Measurements from ENCODE around the gene LRRC10.

DNA sequence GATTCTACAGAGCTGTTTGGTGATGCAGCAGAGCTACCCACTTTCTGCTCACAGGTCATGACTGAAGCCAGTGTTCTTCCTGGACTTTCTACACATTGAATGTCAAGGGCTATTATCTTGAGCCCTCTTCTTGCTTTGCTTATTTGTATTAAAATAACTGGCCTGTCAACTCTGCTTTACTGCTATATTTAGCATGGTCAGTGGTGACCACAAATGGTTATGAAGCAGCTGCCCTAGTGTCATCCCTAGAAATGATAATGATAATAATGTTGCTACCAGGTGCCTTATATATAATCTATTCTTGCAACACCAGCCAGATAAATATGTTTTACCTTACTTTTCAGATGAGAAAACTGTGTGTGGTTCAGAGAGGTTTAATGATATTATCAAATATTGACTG, 2.6 kb upstream of the LRRC10 start:
- TF ChIP-seq, protein P1, sequence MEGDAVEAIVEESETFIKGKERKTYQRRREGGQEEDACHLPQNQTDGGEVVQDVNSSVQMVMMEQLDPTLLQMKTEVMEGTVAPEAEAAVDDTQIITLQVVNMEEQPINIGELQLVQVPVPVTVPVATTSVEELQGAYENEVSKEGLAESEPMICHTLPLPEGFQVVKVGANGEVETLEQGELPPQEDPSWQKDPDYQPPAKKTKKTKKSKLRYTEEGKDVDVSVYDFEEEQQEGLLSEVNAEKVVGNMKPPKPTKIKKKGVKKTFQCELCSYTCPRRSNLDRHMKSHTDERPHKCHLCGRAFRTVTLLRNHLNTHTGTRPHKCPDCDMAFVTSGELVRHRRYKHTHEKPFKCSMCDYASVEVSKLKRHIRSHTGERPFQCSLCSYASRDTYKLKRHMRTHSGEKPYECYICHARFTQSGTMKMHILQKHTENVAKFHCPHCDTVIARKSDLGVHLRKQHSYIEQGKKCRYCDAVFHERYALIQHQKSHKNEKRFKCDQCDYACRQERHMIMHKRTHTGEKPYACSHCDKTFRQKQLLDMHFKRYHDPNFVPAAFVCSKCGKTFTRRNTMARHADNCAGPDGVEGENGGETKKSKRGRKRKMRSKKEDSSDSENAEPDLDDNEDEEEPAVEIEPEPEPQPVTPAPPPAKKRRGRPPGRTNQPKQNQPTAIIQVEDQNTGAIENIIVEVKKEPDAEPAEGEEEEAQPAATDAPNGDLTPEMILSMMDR (IDR thresholded peaks at IDR 0.05; ENCODE audit: insufficient read depth, low read length): no peak
- no peak for TF ChIP-seq POLR2AphosphoS5 (IDR thresholded peaks at IDR 0.05; ENCODE audit: low read depth)
- TF ChIP-seq, protein P2, sequence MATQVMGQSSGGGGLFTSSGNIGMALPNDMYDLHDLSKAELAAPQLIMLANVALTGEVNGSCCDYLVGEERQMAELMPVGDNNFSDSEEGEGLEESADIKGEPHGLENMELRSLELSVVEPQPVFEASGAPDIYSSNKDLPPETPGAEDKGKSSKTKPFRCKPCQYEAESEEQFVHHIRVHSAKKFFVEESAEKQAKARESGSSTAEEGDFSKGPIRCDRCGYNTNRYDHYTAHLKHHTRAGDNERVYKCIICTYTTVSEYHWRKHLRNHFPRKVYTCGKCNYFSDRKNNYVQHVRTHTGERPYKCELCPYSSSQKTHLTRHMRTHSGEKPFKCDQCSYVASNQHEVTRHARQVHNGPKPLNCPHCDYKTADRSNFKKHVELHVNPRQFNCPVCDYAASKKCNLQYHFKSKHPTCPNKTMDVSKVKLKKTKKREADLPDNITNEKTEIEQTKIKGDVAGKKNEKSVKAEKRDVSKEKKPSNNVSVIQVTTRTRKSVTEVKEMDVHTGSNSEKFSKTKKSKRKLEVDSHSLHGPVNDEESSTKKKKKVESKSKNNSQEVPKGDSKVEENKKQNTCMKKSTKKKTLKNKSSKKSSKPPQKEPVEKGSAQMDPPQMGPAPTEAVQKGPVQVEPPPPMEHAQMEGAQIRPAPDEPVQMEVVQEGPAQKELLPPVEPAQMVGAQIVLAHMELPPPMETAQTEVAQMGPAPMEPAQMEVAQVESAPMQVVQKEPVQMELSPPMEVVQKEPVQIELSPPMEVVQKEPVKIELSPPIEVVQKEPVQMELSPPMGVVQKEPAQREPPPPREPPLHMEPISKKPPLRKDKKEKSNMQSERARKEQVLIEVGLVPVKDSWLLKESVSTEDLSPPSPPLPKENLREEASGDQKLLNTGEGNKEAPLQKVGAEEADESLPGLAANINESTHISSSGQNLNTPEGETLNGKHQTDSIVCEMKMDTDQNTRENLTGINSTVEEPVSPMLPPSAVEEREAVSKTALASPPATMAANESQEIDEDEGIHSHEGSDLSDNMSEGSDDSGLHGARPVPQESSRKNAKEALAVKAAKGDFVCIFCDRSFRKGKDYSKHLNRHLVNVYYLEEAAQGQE (IDR thresholded peaks at IDR 0.05; ENCODE audit: insufficient replicate concordance, low read depth): no peak

Data from HL-60 (cell line).